HG03135 (cell line): Measurements from ENCODE around the gene BSG.
"Not testable (repeated sequence)": the region's sequence is repeated elsewhere in the genome, so short reads cannot be mapped to it uniquely, and the experiment has no call there.

ENCODE experiments used
- ATAC-seq: cut with Tn5 transposase; IDR thresholded peaks from one replicate; pipeline ENCODE4 v1.9.1; 2021; ENCODE audit warnings: mild to moderate bottlenecking, moderate library complexity; ENCODE audit not compliant: unreplicated experiment

The BSG gene

GRCh38 chr19:585146-585545 lies 12.8 kb downstream of the BSG start:
- ATAC-seq = not testable (repeated sequence)

- ATAC-seq = no peak
These were observed 13.2 kb downstream of the BSG start for GRCh38 chr19:585551-586110.

- ATAC-seq = no peak
These were observed 15.8 kb downstream of the BSG start for GRCh38 chr19:588093-588740.

- no peak for ATAC-seq
These were observed 16.6 kb downstream of the BSG start for GRCh38 chr19:588741-589692.

GRCh38 chr19:589693-590395 lies 17.4 kb downstream of the BSG start, which contains the start of gene HCN2:
Gene HCN2 (plus strand): TSS chr19:589881. CDS start chr19:589946, 65 bp downstream.
- ATAC-seq = no peak

GRCh38 chr19:590396-590745 lies 18.0 kb downstream of the BSG start:
- no peak for ATAC-seq

- ATAC-seq = no peak
These were observed 18.3 kb downstream of the BSG start for GRCh38 chr19:590750-591098.

GRCh38 chr19:591099-591958 lies 18.9 kb downstream of the BSG start:
- no peak for ATAC-seq

GRCh38 chr19:592101-592500 lies 19.7 kb downstream of the BSG start:
- ATAC-seq = no peak

- ATAC-seq = no peak
These were observed 20.7 kb downstream of the BSG start for GRCh38 chr19:593055-593454.

GRCh38 chr19:593505-593904 lies 21.1 kb downstream of the BSG start:
- ATAC-seq = no peak

GRCh38 chr19:594265-594870 lies 22.0 kb downstream of the BSG start:
- no peak for ATAC-seq

GRCh38 chr19:595326-596262 lies 23.2 kb downstream of the BSG start:
- ATAC-seq = no peak

GRCh38 chr19:596263-596655 lies 23.9 kb downstream of the BSG start:
- ATAC-seq = no peak

GRCh38 chr19:597406-598315 lies 25.3 kb downstream of the BSG start:
- no peak for ATAC-seq

GRCh38 chr19:601310-601709 lies 28.9 kb downstream of the BSG start:
- no peak for ATAC-seq

GRCh38 chr19:601790-602189 lies 29.4 kb downstream of the BSG start:
- no peak for ATAC-seq
